ENCODE measurements around the gene CDC45.

CDC45 gene

GRCh38 chr22:19556963-19557545 is 77.3 kb downstream of the CDC45 start:
- no peak for TF ChIP-seq CTCF (IDR thresholded peaks at IDR 0.05; ENCODE audit: low read depth, low read length, missing control alignments)
- H3K27me3 ChIP-seq (replicated peaks): no peaks in the 10 kb centered on the region
- in situ Hi-C loops (cut with HindIII; ENCODE audit: low pct_ligation_motif_present, low sequenced_read_pairs): no loop called here

GRCh38 chr22:19559324-19559811 is 79.6 kb downstream of the CDC45 start:
- H3K27ac ChIP-seq: no peak overlapping the region
- no peaks in the 10 kb centered on the region for H3K27me3 ChIP-seq (replicated peaks)
- in situ Hi-C loops (cut with HindIII; ENCODE audit: low pct_ligation_motif_present, low sequenced_read_pairs): no loop called here
- no peak for DNase-seq
- H3K4me3 ChIP-seq (ENCODE audit: low read depth, low read length): no peak overlapping the region
- TF ChIP-seq CTCF (IDR thresholded peaks at IDR 0.05; ENCODE audit: low read depth, low read length, missing control alignments): no peak
- H3K36me3 ChIP-seq (replicated peaks): no peaks in the 10 kb centered on the region

More at GRCh38 chr22:19556963-19557545, 77.3 kb downstream of the CDC45 start:
- Histone ChIP-seq H3K27ac (no peak overlapping the region), H3K36me3 (replicated peaks) (no peaks in the 10 kb centered on the region), H3K4me3 (ENCODE audit: low read depth, low read length) (no peak overlapping the region)
- DNase-seq: no peak

GRCh38 chr22:19559956-19560355 is 80.2 kb downstream of the CDC45 start:
- in situ Hi-C loops (cut with HindIII; ENCODE audit: low pct_ligation_motif_present, low sequenced_read_pairs): no loop called here
- Histone ChIP-seq H3K27me3 (replicated peaks) (no peaks in the 10 kb centered on the region), H3K36me3 (replicated peaks) (no peaks in the 10 kb centered on the region), H3K4me3 (ENCODE audit: low read depth, low read length) (no peak overlapping the region), H3K27ac (no peak overlapping the region)
- no peak for DNase-seq
- no peak for TF ChIP-seq CTCF (IDR thresholded peaks at IDR 0.05; ENCODE audit: low read depth, low read length, missing control alignments)

GRCh38 chr22:19565382-19566278 is 85.9 kb downstream of the CDC45 start:
- no peak for DNase-seq
- in situ Hi-C loops (cut with HindIII; ENCODE audit: low pct_ligation_motif_present, low sequenced_read_pairs): no loop called here

More at GRCh38 chr22:19565382-19566278, 85.9 kb downstream of the CDC45 start:
- H3K27me3 ChIP-seq (replicated peaks): no peaks in the 10 kb centered on the region
- no peak overlapping the region for H3K27ac ChIP-seq
- no peaks in the 10 kb centered on the region for H3K36me3 ChIP-seq (replicated peaks)
- no peak overlapping the region for H3K4me3 ChIP-seq (ENCODE audit: low read depth, low read length)
- TF ChIP-seq CTCF (IDR thresholded peaks at IDR 0.05; ENCODE audit: low read depth, low read length, missing control alignments): no peak

Data from brain microvascular endothelial cell (primary cell).